CD4-positive, alpha-beta T cell treated with Interleukin-4 for 4 hours (primary cell): ENCODE measurements around the gene ELK3.
A peak's percentile ranks its signal among the peaks of the same experiment; 100 is the strongest.

Experiments used
- DNase-seq: peaks from one replicate; pipeline ENCODE4 v3.0.0-alpha.2; 2020

The ELK3 gene

DNA sequence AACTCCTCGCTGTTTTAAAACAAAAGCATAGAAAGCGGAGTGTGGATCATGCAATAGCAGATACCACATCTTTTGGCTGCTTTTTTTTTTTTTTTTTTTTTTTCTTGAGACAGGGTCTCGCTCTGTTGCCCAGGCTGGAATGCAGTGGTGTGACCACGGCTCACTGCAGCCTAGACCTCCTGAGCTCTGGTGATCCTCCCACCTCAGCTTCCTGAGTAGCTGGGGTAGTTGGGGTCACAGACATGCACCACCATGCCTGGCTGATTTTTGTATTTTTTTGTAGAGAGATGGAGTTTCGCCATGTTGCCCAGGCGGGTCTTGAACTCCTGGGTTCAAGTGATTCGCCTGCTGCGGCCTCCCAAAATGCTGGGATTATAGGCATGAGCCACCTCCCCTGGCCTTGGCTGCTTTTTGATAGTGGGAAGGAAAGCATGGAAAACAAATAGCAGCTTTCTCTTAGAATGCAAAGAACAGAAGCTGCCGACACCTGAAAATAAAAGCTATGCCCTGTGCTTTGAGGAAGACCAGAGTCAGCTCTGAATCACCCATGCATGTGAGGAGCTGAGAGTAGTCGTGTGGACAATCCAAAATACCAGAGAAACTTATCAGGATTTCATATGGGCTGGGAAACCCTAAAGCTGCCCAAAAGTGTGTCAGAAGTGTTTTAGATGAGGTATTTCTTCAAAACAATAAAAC is 3.6 kb upstream of the ELK3 start:
- no peak for DNase-seq

DNA sequence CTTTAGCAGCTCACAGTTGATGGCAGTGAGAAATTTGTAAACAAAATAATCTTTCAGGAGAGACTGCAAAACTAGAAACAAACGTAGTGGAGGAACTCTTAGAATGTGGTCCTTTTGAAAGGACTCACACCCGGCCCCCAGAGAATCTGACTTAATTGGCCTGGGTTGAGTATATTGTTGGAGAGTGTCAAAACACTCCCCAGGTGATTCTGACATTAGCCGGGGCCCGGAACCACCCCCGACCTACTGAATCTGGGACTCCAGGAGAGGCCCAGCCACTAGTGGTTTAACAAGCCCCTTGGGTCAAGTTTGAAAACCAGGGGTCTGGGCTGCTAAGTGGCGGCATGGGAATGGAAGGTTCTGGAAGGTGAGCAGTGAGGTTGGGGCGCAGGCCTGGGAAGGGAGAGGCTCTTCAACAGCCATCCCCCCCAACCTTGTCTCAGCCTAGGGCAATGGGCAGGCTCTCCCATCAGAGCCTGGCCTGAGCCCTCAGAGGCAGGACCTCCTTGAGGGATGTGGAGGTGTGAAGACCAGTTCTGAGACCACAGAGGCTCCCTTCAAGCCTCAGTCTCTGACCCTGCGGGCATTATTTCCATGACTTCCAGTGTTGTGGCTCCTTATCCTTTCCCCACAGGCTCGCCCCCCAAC is 1.1 kb upstream of the ELK3 start:
- no peak for DNase-seq

DNA sequence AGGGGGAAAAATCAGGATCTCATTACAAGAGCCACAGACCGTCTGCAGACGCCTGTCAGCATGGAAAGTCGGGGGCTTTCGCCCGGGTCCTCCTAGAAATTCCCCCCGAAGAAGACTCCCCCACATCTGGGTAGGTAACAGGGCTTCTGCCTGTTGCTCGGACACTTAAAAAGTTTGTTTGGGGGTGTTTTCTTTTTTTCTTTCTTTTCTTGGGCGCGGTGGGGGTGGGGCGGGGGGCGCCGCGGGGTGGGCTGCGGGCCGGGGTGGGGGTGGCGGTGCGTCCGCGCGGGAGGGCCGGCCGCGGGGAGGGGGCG is 358 bp downstream of the ELK3 start:
- DNase-seq, result no peak

DNA sequence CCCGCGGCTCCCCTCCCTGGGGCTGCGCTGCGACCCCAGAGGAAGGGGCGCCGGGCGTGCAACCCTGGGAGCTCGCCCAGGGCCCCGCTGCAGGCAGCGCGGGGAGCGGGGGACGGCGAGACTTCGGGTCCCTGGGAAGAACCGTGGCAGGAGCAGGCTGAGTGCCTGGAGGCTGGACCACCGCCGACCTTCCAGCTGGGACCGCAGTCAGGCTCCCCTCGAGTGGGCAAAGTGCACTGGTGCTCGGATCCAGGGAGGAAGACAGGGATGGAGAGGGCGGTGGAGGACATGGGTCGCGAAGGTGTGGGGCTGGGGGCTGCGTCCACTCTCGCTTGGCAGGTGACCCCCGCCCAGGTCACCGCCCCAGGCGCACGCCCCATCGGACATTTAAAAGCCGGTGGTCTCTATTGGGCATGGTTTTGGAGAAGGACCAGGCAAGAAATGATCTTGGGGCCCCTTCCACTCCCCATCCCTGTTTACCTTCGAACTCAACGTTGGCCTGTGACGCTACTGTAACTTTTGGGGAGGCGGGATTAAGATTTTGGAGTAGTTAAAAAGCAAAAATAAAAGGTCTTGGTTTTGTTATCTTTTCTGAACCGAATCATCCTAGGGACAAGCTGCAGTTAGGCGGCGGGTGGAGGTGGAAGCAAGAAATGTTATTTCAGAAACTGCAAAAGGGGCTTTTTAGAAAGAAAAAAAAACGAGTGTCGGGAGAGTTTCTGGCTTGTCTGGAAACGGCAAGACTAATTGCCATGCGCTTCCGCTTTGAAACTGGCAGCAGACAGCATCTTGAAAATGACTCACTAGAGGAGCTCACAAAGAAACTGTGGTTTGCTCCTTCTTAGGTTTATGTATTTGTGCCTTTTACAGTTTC is 1.0 kb downstream of the ELK3 start:
- DNase-seq, result peak; percentile 95

DNA sequence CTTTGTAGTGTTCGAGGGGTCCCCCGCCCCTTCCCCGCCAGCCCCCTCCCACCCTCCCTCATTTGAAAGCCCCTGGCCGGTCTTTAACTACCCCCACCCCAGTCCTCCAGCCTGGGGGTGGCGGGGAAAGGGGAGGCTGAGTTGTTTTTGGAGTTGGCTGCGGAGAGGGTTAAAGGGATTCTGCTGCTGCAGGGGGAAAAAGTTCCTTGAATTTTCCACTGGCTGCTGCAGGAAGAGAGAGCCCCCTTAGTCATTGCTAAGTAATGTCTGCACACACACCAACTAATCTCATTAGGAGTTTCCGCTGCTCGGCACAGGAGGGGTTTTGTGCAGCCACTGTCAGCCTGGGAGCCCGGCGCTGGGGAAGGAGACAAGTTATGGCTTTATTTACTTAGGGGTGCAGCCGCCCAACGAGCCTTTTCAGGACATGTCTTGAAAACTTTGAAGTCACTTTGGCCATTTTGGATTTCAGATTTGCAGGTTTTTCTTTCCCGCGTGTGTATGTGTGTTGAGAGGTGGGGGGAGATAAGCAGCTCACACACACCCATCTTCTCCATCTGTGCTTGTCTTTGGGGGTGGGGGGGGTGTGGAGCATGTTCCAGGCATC is 1.8 kb downstream of the ELK3 start:
- DNase-seq, result peak; percentile 51

DNA sequence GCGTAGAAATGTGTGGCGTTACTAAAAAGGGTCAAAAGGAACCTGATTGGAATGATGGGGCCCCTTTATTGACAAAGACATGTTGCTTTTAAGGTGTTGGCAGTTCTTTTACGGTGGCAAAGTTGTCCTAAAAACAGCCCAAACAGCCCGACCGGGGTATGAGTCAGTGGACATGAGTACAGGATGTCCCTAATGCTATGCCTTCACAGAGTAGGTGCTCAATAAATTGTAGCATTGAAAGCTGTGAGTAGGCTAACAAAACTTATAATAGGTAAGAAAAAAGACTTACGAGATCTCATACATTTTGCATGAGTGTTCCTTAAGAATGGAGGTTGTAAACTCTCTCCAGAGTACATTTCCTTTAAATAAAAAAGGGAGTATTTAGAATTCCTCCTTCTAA is 2.6 kb downstream of the ELK3 start:
- DNase-seq, result peak; percentile 60

DNA sequence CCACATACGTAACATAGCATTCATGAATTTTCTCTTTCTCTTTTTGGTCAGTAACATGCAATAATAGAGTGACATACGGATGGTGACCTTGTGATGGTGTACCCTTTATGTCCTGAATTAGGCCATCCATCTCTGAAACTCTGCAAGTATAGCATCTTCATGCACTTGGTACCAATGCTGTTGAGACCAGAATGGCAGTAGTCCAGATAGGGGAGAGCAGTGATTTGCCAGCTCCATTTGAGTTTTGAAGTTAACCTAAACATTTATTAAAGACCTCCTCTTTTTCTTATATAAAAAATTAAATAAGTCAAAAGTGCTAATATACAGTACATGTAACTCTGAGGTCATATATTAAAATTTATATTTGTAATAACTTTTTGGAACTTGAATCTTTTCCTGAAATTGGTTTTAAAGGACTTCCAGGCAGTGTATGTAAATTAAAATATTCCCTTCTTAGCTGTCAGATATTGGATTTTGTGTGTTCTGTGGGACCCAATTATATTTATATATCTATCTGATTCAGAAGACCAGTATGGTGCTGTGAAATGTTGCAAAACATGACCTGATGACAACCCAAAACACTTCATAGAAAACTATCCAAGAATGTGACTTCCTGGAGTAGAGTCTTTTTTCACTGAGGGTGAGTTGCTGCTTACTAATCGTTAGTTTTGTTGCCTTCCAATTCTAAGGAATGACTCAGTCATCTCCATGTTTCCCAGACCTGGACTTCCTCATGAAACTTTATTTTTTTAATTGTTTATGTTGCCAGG is 3.5 kb downstream of the ELK3 start:
- DNase-seq, result no peak

DNA sequence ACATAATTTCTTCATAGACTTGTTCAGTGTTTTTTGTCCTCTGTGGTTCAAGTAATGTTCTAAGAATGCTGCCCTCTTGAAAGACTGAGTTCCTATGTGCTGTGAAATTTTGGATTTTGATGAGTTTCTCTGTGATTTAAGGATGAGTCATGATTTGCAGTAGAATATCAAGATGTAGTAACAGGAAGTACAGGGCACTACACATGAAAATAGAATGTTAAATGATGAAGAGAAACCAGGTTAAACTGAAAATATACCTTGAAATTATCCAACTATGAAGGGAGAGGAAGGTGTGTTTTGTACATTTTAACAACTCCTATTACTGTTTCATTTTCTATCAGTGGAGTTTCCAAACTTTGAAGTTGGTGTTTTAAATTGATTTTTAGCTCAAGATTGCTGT is 4.8 kb downstream of the ELK3 start:
- DNase-seq, result peak; percentile 78

DNA sequence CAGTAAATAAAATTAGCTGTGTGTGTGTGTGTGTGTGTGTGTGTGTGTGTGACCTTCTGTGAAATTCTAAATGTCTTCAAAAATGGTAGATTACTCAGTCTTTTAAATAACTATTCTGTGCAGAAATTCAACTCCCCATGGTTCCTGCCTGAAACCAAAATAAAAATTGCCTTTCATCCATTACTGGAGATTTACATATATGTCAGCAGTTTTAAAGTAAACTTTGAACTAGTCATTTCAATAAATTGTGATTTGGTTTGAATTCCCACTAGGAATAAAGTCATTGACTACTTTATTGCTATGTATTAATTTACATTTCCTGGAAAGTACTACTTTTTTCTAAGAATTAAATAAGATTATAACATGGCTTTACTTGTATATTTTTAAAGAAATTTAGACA is 5.3 kb downstream of the ELK3 start:
- DNase-seq, result no peak

DNA sequence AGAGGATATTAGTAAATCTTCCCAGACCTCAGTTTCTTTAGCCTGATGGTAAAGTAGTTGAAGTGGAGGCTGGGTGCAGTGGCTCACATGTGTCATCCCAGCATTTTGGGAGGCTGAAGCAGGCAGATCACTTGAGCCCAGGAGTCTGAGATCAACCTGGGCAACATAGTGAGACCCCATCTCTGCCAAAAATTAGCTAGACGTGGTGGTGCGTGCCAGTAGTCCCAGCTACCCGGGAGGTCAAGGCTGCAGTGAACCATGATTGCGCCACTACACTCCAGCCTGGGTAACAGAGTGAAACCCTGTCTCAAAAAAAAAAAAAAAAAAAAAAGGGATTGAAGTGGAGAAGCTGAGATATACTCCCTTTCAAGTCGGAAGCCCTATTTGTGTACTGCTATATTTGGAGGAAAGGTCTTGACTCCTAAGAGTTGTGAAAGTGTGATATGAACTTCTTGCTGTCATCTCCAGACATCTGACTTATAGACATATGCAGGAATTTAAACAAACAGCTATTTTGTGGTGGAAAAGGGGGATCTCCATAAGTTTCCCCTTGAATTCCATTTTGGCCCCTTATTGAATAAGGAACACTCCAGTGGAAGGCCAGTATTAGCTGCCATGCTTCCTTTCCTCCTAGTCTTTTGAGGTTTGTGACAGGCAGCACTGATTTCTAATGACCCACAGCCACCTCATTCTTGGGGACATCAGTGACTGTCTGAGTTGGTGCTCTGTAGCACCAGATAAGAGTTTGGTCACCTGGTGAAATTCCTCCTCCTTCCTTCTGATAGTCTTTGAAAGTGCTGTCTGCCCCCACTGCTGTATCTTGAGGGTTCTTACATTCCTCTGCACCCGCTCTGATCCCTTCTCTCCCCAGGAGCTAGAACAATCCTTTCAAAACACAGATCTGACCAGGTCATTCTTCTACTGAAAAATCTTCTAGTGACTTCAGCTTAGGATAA is 7.4 kb downstream of the ELK3 start:
- DNase-seq, result no peak

DNA sequence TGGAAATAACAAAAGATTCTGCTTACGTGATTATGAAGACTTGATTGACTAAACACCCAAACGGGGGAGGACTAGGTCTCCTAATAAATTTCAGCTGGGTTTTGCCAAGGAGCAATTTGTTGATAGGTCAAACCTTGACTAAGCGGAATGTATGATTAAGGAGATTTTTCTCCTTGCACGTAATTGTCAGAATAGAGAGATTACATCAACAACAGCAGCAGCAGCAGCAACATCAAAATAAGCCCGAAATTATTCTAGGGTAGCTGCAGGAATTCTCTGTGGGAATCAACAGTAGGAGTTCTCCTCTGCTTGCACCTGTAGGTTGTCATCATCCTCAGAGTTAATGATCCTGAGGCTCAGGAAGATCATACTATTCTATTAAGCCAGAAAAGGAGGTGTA is 10.2 kb downstream of the ELK3 start:
- DNase-seq, result no peak

DNA sequence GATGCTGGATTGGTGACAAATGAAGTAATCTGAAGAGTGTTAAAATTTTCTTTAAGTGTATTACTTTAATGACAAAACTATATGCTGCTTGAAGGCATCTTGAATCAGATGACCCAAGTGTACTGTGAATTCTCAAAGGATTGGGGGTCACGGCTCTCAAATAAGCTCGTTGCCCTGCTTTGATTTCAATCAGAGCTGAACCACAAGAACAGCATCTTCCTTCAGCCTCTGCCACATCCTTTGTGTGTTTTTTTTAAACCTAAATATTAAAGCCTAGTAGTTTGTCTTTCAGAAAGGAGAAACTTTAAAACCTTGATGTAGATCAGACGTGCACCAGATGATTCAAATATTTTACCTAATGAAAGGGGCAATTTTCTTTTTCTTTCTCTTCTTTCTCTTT is 11.7 kb downstream of the ELK3 start:
- DNase-seq, result peak; percentile 44

DNA sequence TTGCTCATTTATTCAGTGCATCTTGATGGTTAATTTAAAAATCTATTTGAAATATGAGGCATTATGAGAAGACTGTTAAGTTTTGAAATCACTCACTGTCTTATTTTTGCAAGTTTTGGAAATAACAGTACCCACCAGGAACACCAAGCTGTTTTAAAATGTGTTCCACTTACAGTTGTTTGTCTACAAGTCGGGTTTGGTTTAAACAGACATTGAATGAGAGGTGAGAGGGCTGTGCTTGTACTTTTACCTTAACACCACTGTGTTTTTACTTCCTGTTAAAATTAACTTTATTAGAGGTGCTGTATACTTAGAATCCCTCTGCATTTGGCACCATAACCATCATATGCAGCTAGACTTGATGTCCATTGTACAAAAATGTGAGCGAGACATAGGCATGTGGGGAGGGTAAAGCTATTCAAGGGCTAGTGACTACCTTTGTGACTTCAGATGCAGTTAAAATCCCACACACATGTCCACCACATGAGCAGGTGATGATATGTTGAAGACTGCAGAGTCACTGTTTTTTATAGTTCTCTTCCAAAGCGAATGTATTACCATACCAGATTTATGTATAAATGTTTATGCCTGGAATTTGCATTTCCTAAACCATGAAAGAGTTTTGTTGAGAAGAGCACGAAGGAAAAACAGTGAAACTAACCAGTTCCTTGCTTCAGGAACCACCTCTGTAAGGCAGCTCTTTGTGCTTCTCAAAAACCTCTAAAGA is 12.9 kb downstream of the ELK3 start:
- DNase-seq, result no peak

DNA sequence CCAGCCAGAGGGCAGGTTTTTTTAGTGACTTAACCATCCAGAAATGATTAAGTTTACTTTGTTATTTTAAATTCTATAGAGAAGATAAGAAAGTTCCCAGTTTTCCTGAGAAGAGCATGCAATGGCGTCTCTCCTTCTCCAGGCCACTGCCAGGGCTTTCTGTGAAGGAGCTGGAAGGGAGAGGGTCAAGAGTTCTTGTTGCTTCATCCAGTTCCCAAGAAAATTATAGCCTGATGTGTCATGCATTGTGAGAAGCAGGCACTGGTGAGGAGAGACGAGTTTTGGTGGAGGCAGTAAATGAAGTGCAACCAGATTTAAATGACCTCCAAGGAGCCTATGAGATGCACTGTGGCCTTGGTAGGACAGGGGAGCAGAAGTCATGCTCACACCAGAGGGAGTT is 14.2 kb downstream of the ELK3 start:
- DNase-seq, result no peak

DNA sequence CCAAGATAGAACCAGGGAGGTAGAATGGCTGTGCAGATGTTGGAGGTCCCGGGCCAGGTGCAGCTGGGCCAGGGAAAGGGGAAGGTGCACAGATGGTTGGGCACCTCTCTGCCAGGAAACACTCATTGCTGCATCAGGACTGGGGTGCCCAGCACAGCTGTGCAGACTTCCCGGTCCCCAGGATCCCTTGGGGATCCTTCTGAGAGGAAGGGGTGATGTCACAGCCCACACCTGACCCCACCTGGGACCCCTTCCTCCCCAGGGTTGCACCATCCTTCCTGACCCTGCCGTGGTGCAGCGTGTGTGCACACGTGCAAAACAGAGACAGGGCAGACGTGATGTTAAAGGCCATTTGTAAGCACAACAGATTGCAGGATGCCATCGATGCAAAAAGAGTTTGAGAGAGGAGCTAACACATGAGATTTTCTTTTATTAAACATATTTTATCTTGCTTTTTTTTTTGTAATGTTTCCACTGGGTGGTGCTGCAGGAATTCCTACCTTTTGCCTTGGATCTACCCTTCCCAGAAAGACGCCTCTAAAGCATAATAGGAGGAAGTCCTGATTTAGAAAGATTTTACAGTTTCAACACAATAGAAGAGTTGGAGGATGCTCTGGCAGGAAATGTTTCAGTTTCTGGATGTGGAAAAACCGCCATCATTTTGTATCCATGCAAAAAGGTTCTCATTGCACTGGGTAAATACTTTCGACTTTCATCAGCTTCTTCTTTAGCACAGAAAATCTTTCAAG is 14.8 kb downstream of the ELK3 start:
- DNase-seq, result no peak

DNA sequence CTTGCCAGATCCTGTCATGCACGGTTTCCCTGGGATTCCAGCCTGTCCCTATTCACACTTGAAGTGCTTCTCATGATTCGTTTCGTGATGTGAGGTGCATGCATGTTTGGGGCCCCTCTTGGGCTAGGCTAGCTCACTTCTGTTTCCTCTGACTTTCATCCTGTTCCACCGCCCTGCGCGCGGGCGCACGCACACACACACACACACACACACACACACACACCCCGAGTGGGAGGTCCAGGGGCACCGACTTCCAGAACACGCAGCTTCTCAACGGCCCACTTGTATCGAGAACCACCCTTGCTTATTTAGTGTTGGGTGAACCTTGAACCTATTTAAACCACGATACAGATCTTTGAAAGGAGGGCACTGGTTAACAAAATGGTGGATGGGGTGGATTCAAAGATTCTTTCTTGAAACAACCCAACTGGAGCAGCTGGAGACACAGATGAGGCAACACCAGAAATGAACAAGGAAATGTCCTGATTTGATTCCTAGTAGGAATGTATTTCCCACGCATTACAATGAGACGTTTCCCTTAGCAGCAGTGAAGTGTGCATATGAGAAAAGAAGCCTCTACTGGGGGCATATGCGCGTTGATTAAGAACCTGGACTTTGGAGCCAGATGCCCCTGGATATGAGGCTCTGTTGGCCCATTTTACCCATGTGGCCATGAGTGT is 16.3 kb downstream of the ELK3 start:
- peak; percentile 52 for DNase-seq

DNA sequence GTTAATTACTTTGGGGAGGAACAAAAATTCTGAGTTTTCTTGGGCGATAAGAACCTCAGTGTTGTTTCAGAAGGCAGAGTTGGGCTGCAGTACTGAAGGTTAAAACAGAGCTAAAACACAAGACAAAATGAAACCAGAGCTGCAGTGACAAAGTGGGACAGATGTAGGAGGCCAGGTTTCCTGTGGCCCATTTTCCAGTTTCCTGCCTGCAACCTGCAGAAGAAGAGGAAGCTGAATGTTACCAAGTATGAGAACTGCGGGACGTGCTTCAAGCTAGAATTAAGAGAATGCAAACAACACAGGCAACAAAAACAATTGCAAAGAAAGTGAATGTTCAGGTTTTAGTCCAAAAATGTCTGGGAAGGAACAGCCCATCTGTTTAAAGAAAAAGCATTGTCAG is 17.8 kb downstream of the ELK3 start:
- no peak for DNase-seq

DNA sequence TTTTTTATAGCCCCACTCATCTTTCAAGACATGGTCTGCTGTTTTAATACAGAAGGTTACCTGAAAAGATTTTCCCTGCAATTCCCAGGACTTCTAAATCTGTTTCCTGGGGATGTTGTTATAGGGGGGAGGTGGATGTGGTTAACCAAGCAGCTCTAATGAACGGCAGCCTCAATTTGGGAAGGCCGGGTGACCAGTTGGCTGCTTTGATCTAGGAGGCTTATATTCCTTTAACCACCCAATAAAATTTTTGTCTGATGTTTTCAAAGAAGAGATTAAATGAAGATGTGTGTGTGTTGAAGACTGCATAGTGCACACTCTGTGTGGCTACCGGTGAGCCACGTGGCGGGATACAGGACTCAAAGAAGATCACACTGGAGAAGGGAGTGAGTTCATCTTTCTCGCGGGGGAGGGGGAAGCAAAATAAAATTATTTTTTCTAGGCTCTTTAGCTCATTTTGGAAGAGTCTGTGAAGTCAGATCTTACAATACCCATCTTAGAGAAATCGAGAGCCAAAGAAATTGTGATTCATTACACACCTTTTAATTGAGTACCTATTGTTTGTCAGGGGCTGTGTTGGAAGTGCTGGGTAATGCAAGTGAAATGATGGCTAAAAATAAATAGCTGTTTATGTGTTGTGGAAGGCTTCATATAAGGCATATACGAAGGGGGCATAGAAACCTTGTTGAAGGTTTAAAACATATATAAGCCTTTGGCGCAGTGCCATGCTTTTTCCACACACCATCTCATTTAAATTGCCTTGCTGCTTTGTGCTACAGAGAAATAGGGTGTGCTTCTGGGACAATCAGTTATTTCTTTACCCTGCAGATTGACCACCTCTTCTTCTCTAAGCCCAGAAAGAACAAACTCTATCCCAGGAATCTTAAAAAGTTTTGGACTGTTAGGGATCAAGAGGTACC is 18.5 kb downstream of the ELK3 start:
- no peak for DNase-seq

DNA sequence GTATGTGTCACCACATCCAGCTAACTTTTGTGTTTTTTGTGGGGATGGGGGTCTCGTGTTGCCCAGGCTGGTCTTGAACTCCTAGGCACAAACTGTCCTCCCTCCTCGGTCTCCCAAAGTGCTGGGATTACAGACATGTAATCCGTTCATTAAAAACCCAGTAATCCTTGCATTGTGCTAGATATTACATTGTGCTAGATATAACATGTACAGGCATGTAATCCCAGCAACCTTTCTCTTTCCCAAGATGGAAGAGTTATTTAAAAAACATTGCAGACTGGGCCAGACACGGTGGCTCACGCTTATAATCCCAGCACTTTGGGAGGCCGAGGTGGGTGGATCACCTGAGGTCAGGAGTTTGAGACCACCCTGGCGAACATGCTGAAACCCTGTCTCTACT is 19.7 kb downstream of the ELK3 start:
- DNase-seq, result no peak
